LNCaP clone FGC (cell line): ENCODE data around the gene USP49.

Experiments
- DNase-seq: peaks from one replicate; pipeline ENCODE4 v3.0.0-alpha.2; 2011; ENCODE audit warnings: low read depth
- H3K4me3 ChIP-seq: 2 replicates; pipeline ENCODE4 v1.5.1; 2011; ENCODE audit warnings: mild to moderate bottlenecking, low read depth, low read length, control low read depth
- TF ChIP-seq, protein P1 (sequence below): IDR thresholded peaks from 2 replicates; pipeline ENCODE4 v1.5.1; 2012; ENCODE audit warnings: mild to moderate bottlenecking; ENCODE audit not compliant: control insufficient read depth, insufficient read depth; ENCODE audit errors: extremely low read depth

USP49 gene

DNA sequence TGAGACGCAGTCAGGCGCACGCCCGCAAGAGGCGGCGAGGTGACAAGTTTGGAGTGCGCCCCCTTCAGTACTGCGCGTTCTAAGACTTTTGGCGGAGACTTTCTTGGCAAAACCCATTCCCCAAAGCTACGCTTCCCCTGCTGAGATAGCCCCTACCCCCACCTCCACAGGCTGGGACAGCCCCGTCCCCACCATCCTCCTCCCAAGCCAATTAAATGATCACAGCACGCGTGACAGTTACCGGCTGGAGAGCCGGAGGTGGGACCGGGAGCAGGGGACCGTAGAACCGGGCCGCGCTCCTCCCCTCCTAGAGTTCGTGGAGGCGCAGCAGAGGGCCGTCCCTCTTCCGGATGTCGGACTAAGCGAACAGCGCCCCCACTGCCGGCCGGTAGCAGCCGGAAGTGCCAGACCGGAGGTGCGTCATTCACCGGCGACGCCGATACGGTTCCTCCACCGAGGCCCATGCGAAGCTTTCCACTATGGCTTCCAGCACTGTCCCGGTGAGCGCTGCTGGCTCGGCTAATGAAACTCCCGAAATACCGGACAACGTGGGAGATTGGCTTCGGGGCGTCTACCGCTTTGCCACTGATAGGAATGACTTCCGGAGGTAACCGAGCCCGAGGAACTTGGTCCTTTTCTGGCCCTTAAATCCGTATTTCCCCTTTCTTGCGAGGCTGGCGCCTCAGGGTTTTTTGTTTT lies 107.8 kb downstream of the USP49 start, which contains the start of gene TOMM6:
TSS of gene TOMM6 (plus strand) at position 476 of the 699 bp plus-strand sequence. CDS start at position 480, 4 bp downstream.
- H3K4me3 ChIP-seq, result peak within 1 kb of the TSS; percentile 100
- DNase-seq, result peak; percentile 83
- TF ChIP-seq, protein P1, sequence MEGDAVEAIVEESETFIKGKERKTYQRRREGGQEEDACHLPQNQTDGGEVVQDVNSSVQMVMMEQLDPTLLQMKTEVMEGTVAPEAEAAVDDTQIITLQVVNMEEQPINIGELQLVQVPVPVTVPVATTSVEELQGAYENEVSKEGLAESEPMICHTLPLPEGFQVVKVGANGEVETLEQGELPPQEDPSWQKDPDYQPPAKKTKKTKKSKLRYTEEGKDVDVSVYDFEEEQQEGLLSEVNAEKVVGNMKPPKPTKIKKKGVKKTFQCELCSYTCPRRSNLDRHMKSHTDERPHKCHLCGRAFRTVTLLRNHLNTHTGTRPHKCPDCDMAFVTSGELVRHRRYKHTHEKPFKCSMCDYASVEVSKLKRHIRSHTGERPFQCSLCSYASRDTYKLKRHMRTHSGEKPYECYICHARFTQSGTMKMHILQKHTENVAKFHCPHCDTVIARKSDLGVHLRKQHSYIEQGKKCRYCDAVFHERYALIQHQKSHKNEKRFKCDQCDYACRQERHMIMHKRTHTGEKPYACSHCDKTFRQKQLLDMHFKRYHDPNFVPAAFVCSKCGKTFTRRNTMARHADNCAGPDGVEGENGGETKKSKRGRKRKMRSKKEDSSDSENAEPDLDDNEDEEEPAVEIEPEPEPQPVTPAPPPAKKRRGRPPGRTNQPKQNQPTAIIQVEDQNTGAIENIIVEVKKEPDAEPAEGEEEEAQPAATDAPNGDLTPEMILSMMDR, result peak; percentile 89

DNA sequence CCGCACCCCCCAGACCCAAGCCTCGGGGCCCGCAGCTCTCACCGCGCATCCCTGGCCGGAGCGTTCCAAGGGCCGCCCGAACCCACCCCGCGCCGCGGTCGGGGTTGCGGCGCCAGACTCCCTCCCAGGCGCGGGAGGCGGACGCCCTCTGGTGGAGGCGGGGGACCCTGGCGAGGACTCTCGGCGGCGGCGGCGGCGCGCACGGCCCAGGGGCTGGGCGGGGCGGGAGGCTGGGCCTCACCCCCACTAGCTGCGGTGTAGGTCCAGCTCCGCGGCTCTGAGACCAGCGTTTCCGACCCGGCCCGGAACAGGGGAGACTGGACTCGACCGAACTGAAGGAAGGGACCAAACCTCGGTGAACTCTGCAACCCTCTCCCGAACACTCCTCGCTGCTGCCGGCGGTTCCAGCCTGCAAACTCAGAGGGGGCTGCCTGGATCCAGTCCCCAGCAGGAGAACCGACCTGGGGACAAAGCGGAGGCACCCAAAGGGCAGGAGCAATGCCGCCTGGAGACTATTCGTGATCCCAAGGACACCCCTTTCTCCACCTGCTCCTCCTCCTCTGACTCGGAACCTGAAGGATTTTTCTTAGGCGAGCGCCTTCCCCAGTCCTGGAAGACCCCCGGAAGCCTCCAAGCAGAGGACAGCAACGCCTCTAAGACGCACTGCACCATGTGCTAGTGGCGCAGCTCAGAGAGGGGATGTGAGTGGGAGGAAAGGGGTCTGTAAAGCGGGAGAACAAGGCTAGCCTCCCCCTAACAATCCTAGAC lies 108.5 kb downstream of the USP49 start:
- peak overlapping the region; percentile 100 for H3K4me3 ChIP-seq
- TF ChIP-seq, protein P1, result peak; percentile 92
- DNase-seq, result no peak

DNA sequence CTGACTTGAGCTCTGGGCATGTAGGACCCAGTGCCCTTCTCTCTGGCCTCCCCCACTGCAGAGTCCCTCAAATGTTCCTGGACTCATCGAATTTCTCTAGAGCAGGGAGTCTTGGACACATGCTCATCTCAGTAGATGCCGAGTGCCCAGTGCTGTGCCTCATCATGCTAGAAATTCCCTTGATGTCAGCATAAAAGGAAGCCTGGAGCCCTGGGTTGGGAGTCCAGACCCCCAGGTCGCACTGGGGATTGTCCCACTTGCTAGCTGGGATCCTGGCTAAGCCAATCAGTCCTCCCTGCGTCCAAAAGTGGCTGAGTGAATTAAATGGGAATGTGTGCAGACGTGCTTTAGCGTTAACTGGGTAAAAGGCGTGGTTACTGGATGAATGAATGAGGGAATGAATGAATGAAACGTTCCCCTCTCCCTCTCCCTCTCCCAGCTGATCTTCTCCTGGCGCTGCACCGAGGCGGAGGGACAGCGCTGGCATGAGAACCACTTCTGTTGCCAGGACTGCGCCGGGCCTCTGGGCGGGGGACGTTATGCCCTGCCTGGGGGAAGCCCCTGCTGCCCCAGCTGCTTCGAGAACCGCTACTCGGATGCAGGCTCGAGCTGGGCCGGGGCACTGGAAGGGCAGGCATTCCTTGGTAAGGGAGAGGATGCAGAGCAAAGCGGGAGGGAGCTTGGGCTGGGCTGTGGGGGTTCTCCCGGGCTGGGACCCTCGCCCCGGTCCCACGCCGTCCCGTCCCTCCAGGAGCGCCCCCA lies 109.3 kb downstream of the USP49 start:
- TF ChIP-seq, protein P1, result no peak
- H3K4me3 ChIP-seq, result peak overlapping the region; percentile 100
- no peak for DNase-seq

DNA sequence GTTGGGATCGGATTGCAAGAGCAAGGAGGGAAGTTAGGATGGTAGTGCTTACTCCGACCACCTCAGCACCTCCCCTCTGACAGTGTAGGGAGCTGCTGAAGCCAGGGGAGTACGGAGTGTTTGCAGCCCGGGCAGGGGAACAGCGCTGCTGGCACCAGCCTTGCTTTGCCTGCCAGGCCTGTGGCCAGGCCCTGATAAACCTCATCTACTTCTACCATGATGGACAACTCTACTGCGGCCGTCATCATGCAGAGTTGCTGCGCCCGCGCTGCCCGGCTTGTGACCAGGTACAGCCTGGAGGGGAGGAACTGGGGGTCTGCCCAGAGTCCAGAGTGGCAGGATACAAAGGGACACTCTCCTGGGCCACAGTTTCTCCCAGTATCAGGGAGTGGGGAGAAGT lies 109.9 kb downstream of the USP49 start:
- H3K4me3 ChIP-seq, result no peak overlapping the region
- DNase-seq, result no peak
- TF ChIP-seq, protein P1, result no peak

DNA sequence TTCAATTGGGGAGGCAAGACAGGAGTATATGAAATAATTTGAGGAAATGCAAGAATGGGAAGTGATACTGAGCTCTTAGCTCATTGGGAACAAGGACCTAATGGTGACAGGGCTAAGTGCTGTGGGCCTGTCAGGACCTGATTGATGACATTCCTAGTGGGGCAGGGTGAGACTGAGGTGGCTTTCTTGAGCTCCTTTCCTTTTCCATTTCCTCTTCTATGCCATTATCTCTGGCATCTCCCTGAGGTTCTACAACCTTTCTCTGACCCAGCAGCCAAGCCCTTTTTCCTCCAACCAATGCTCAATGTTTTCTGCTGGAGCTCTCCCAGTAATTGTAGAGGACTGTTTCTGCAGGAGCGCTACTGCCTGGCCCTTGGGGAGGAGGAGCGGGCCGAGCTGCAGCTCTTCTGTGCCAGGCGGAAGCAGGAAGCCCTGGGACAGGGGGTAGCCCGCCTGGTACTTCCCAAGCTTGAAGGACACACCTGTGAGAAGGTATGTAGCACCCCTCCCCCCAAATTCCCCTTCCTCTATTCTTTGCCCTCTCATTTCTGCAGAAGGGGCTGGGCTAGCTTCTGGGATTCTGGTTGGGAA lies 110.5 kb downstream of the USP49 start:
- no peak overlapping the region for H3K4me3 ChIP-seq
- TF ChIP-seq, protein P1, result no peak
- DNase-seq, result no peak

DNA sequence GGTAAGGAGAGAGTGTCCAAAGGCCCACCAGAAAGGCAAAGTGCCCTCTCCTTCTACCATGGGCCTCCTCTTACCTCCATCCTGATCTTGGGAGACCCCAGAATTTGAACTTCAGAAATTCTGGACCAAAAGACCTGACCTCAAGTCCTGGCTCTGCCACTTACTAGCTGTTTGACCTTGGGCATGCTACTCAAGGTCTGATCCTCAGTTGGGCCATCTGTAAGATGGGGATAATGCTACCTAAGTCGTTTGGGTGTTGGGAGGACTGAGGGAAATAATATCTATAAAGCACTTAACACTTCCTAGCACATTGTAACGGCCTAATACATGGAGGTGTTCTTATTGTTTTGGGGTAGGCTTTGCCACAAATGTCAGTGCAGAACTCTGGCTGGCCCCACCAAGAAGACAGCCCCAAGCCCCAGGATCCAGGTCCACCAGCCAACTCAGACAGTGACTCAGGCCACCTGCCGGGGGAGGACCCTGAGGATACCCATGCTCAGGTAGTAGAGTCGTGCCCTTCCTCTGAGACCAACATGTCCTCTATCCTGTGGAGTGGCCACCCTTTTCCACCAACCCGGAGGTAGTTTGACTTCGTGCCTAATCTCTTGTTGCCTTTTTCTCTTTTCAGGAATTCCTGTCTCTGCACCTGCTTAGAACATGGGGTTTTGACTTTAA lies 111.9 kb downstream of the USP49 start:
- H3K4me3 ChIP-seq, result no peak overlapping the region
- TF ChIP-seq, protein P1, result no peak
- no peak for DNase-seq
